Hematopoietic multipotent progenitor cell treated with erythropoietin and hydrocortisone succinate and interleukin-3 and kit ligand, for 17 days (in vitro differentiated cells): ENCODE results near the gene PKNOX2.

Experiments
- DNase-seq: peaks from one replicate; pipeline ENCODE4 v3.0.0-alpha.2; 2015; ENCODE audit warnings: low spot score

PKNOX2 gene

GRCh38 chr11:125314276-125315078, 149.9 kb downstream of the PKNOX2 start:
- DNase-seq: no peak

- DNase-seq: no peak
Measured at GRCh38 chr11:125315079-125315740, 150.7 kb downstream of the PKNOX2 start.

DNA sequence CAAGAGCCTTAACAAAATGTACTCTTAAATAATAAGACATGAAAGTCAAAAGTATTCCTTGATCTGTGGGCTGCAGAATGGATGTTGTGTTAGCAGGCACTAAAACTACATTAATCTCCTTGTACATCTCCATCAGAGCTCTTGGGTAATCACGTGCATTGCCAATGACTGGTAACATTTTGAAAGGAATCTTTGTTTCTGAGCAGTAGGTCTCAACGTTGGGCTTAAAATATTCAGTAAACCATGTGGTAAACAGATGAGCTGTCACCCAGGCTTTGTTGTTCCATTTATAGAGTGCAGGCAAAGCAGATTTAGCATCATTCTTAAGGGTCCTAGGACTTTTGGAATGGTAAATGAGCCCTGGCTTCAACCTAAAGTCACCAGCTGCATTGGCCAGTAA, 152.9 kb downstream of the PKNOX2 start:
- no peak for DNase-seq

DNA sequence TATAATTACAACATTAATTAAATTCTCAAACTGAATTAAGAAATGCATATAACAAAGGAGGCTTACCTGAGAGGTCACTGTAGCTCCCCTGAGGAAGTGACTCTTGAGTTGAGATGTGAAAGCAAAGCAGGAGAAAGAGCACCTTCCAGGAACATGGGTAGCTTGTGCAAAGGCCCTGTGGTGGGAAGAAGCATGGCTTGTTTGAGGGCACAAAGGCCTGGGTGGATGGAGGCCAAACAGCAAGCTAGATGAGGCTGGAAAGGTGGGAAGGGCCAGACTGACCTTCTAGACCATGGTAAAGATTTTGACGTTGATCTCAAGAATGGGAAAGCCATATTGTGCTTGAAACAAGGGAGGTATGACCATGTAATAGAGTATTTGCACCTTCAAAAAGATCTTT, 155.1 kb downstream of the PKNOX2 start:
- no peak for DNase-seq

- no peak for DNase-seq
Measured at GRCh38 chr11:125320347-125321076, 156.0 kb downstream of the PKNOX2 start.

- DNase-seq: no peak
Measured at GRCh38 chr11:125322289-125322688, 157.7 kb downstream of the PKNOX2 start.

GRCh38 chr11:125325196-125325595, 160.6 kb downstream of the PKNOX2 start:
- no peak for DNase-seq

- no peak for DNase-seq
Measured at GRCh38 chr11:125326126-125326525, 161.6 kb downstream of the PKNOX2 start.

DNA sequence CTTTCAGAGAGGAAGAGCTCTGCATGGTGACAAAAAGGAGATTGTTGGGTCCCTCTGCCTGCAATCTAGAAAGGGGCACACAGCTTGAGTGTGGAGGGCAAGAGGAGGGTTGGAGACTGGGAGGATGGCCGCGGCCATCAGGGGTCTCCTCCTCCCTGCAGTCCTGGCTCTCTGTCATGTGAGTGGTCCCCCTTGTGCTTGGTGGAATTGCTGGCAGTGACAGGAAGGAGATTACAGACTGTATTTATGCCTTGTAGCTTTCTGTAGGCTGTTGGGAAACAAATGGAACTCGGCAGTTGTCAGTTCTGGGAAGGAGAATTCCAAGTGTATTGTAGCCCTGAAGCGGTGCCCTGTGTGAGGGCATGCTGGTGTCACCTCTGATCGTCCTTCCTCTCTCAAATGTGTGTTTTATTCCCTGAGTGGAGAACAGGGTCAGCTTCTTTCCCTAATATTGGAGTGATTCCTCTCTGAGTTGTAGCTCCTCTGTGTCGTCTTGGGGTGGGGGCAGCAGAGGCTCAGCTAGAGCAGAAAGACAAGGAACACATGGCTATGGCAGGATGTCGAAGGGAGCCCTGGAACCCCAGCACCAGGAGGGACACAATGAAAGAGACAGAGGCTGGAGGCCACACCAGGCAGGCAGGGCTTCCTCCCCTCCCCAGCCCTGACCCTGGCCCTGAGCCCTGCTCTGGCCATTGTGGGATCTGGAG, 163.1 kb downstream of the PKNOX2 start:
- no peak for DNase-seq

GRCh38 chr11:125328225-125328580, 163.7 kb downstream of the PKNOX2 start:
- DNase-seq: no peak

DNA sequence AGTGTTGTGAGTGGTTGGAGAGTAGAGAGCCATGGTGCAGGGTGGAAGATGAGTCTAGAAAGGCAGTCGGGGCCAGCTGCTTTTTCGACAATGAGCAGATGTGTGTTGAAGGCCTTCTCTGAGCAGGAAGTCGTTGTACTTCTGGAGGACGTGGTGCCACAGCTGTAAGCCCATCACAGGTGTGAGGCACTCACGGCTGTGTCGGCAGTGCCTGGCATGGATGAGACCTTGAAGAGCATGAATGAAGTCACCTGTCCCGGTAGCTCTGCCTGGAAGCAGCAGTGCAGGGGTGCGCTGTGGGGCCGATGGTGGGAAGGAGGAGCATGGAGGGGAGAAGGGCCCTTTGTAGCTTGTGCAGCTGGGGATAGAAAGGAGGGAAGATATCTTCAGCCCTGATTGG, 165.2 kb downstream of the PKNOX2 start:
- no peak for DNase-seq

- DNase-seq: no peak
Measured at GRCh38 chr11:125330462-125331325, 166.1 kb downstream of the PKNOX2 start.

DNA sequence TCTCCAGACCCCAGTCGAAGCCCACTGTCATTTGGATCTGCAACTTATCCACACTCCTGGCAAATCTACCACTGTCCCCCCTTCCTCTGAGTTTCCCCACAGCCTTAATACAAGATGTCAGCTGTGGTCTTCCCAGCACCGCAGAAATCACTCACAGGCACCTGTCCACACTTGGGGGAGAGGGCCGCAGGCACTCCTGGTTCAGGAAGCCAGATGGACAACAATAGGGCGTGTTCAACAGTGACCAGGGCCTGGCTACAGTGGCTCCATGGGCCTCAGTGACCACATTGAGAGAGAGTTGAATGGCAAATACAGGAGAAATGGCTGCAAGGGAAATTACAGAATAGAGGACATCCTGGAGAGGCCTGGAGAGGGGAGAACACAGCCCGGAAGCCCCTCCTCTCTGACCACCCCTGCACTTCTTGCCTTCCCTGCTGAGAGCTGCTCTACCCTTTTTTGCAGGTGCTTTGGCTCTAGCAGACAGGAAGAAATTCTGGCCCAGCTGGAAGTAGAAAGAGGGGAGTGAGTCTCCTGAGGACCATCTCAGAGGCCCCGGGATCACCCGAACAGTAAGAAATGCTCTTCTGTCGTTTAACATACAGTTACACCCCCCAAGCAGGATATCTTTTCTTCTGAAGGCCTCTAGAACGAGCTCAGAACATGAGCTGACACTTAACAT, 166.9 kb downstream of the PKNOX2 start:
- no peak for DNase-seq

- DNase-seq: no peak
Measured at GRCh38 chr11:125332821-125333220, 168.3 kb downstream of the PKNOX2 start.

DNA sequence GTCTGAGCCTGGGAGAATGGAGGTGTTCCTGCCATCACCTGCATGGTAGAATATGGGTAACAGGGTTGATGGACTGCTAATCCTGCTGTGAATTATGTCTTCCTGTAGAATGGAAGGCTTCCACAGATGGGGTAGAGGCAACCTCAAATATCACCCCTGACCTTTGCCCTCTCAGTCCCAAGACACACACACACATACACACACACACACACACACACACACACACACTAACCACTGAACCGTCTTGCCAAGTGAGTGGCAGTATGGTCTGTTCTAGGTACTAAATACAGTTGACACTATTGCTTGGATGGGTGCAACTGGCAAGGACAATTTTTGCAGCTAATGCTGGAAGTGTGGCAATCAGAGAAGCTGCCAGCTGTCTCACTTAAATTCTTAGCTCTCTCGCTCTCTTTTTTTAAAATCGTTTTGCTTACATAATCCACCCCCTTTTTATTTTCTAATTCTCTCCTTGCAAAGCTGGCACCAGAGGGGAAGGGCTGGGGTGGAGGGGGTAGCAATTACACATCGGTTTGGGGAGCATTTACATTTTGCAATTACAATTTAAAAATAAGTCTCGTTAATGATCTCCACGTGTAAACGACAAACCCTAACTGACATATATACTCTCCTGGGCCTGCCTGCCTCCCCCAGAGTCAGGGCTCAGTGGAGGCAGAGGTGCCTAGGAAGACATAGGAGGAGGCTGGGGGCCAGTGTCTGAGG, 169.0 kb downstream of the PKNOX2 start:
- no peak for DNase-seq

- DNase-seq: no peak
Measured at GRCh38 chr11:125335106-125335505, 170.6 kb downstream of the PKNOX2 start.

GRCh38 chr11:125337836-125338834, 173.6 kb downstream of the PKNOX2 start:
- no peak for DNase-seq

GRCh38 chr11:125338886-125339811, 174.6 kb downstream of the PKNOX2 start:
- no peak for DNase-seq
